ENCODE data around the gene AIMP1. TPM values are rescaled to one million over a fixed set of nuclear protein-coding genes. Genes with fewer than 3 reads are reported as not detected.

The AIMP1 gene
- total RNA-seq, 1 experiment from 2014 or later = 143 TPM

Other genes with a start within 250 kb of the AIMP1 start
- gene TBCK, start 341 bp upstream of the AIMP1 start, total RNA-seq (2022) = 51.1 and 58.7 TPM in 2 replicates
- 0.35 TPM in 1 of 2 replicates, not detected in the other for gene GIMD1, start 52.2 kb downstream of the AIMP1 start, total RNA-seq (2022)